Activated CD4-positive, alpha-beta T cell treated with anti-CD3 and anti-CD28 coated beads, Interleukin-2, amount 10 ng/mL, durations not matched to agents 7 days and 5 days (primary cell): ENCODE data around the gene MAN2A2. TPM values are rescaled to one million over a fixed set of nuclear protein-coding genes. Genes with fewer than 3 reads are reported as not detected.

ENCODE experiments used
- CTCF ChIA-PET: fragments of 350-600 bp; sonication (Branson Sonifier 250); formaldehyde crosslinking; loops from one replicate; lab custom pipeline; 2021; ENCODE audit warnings: antibody characterized with exemption; lab: Charles Lee
- POLR2A ChIA-PET: fragments of 350-600 bp; sonication (Branson Sonifier 250); formaldehyde crosslinking; loops from one replicate; lab custom pipeline; 2021; ENCODE audit warnings: antibody characterized with exemption; lab: Charles Lee
- DNase-seq: peaks from one replicate; pipeline ENCODE4 v3.0.0-alpha.2; 2020
- H3K27ac Mint-ChIP-seq: one replicate; pipeline ENCODE4 v1.8.0; 2021; ENCODE audit warnings: mild to moderate bottlenecking, moderate library complexity, mixed read lengths
- H3K27me3 Mint-ChIP-seq: one replicate; pipeline ENCODE4 v1.8.0; 2021; ENCODE audit warnings: mixed read lengths
- H3K36me3 Mint-ChIP-seq: one replicate; pipeline ENCODE4 v1.8.0; 2021; ENCODE audit warnings: low read depth, mixed read lengths
- H3K4me1 Mint-ChIP-seq: one replicate; pipeline ENCODE4 v1.8.0; 2021; ENCODE audit warnings: mixed read lengths
- H3K4me3 Mint-ChIP-seq: one replicate; pipeline ENCODE4 v1.8.0; 2021; ENCODE audit warnings: mild to moderate bottlenecking, moderate library complexity, mixed read lengths
- H3K9me3 Mint-ChIP-seq: one replicate; pipeline ENCODE4 v1.8.0; 2021; ENCODE audit warnings: mixed read lengths
- total RNA-seq, 2 experiments: library from RNA; stranded (reverse); gene quantifications; one replicate each; pipeline ENCODE4 v1.2.3, GENCODE V29; 2021

The MAN2A2 gene
- total RNA-seq, 2 experiments from 2014 or later = 77.4 to 97.4 TPM

DNA sequence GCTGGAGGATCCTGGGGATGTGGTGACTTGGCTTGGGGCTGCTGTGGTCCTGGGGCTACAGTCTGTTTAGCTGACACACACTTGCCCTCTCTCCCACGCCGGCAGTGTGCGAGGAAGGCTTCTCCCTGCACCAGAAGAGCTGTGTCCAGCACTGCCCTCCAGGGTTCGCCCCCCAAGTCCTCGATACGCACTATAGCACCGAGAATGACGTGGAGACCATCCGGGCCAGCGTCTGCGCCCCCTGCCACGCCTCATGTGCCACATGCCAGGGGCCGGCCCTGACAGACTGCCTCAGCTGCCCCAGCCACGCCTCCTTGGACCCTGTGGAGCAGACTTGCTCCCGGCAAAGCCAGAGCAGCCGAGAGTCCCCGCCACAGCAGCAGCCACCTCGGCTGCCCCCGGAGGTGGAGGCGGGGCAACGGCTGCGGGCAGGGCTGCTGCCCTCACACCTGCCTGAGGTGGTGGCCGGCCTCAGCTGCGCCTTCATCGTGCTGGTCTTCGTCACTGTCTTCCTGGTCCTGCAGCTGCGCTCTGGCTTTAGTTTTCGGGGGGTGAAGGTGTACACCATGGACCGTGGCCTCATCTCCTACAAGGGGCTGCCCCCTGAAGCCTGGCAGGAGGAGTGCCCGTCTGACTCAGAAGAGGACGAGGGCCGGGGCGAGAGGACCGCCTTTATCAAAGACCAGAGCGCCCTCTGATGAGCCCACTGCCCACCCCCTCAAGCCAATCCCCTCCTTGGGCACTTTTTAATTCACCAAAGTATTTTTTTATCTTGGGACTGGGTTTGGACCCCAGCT is 21.7 kb upstream of the MAN2A2 start:
- no peak for DNase-seq
- no peak overlapping the region for H3K4me3 Mint-ChIP-seq
- CTCF ChIA-PET = interaction anchor here (0.9 to 1.8 kb wide), 3 partner anchors 21 to 233 kb away, joined by 3 to 4 read pairs (median 3); partner anchors contain the start of gene MAN2A2
- H3K9me3 Mint-ChIP-seq = no peaks in the 10 kb centered on the region
- H3K4me1 Mint-ChIP-seq = peaks cover 42% of the 10 kb centered on the region
- no peaks in the 10 kb centered on the region for H3K27me3 Mint-ChIP-seq
- no peak overlapping the region for H3K27ac Mint-ChIP-seq
- POLR2A ChIA-PET = interaction anchor here (0.6 kb wide), 1 partner anchor 39 kb away, joined by 3 read pairs; no protein-coding TSS in a partner anchor
- peaks cover 43% of the 10 kb centered on the region for H3K36me3 Mint-ChIP-seq

GRCh38 chr15:90881978-90882721 is 21.0 kb upstream of the MAN2A2 start:
- ChIA-PET POLR2A (interaction anchor here (0.6 kb wide), 1 partner anchor 40 kb away, joined by 3 read pairs; no protein-coding TSS in a partner anchor), CTCF (interaction anchor here (0.9 to 1.8 kb wide), 3 partner anchors 20 to 234 kb away, joined by 3 to 4 read pairs (median 3); partner anchors contain the start of gene MAN2A2)
- Mint-ChIP-seq H3K27ac (no peak overlapping the region), H3K27me3 (no peaks in the 10 kb centered on the region), H3K36me3 (peaks cover 36% of the 10 kb centered on the region), H3K4me1 (peaks cover 38% of the 10 kb centered on the region), H3K4me3 (no peak overlapping the region), H3K9me3 (no peaks in the 10 kb centered on the region)
- no peak for DNase-seq

DNA sequence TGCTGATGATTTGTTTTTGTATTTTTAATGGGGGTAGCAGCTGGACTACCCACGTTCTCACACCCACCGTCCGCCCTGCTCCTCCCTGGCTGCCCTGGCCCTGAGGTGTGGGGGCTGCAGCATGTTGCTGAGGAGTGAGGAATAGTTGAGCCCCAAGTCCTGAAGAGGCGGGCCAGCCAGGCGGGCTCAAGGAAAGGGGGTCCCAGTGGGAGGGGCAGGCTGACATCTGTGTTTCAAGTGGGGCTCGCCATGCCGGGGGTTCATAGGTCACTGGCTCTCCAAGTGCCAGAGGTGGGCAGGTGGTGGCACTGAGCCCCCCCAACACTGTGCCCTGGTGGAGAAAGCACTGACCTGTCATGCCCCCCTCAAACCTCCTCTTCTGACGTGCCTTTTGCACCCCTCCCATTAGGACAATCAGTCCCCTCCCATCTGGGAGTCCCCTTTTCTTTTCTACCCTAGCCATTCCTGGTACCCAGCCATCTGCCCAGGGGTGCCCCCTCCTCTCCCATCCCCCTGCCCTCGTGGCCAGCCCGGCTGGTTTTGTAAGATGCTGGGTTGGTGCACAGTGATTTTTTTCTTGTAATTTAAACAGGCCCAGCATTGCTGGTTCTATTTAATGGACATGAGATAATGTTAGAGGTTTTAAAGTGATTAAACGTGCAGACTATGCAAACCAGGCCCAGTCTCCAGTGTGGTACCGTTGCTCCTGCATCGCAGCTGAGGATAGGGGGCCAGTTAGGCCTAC is 20.1 kb upstream of the MAN2A2 start:
- H3K4me3 Mint-ChIP-seq = no peak overlapping the region
- POLR2A ChIA-PET = no interaction called here

DNA sequence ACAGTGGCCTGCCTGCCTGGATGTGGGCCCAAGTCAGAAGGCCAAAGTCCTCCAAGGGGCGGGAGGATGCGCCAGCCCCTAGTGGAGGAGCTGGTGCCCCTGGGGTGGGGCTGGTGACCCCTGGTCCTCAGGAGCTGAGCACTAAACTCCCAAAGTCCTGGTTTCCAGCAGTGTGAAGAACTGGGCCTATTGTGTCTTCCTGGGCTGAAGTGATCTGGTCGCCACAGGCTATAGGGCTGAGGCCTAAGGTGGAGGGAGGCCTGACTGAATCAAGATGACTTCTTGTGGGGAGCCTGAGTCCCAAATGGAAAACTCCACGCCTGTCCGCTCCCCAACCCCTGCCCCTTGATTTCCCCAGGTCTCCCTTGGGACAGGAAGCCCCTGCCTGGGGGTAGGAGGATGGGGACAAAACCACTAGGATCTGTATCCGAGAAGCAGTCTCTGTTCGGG is 19.6 kb upstream of the MAN2A2 start:
- Mint-ChIP-seq H3K4me1 (peaks cover 33% of the 10 kb centered on the region), H3K27me3 (no peaks in the 10 kb centered on the region), H3K36me3 (peaks cover 23% of the 10 kb centered on the region), H3K27ac (peak overlapping the region; percentile 57), H3K4me3 (no peak overlapping the region), H3K9me3 (no peaks in the 10 kb centered on the region)
- no peak for DNase-seq
- ChIA-PET POLR2A (no interaction called here), CTCF (interaction anchor here (3.7 kb wide), 1 partner anchor 69 kb away, joined by 20 read pairs; no protein-coding TSS in a partner anchor)

More for the DNA sequence above, 20.1 kb upstream of the MAN2A2 start:
- H3K9me3 Mint-ChIP-seq = no peaks in the 10 kb centered on the region
- DNase-seq = no peak
- H3K36me3 Mint-ChIP-seq = peaks cover 29% of the 10 kb centered on the region
- H3K27me3 Mint-ChIP-seq = no peaks in the 10 kb centered on the region
- H3K27ac Mint-ChIP-seq = peak overlapping the region; percentile 57
- H3K4me1 Mint-ChIP-seq = peaks cover 33% of the 10 kb centered on the region
- CTCF ChIA-PET = interaction anchor here (1.8 to 3.7 kb wide), 2 partner anchors 19 to 69 kb away, joined by 4 to 20 read pairs; no protein-coding TSS in a partner anchor

DNA sequence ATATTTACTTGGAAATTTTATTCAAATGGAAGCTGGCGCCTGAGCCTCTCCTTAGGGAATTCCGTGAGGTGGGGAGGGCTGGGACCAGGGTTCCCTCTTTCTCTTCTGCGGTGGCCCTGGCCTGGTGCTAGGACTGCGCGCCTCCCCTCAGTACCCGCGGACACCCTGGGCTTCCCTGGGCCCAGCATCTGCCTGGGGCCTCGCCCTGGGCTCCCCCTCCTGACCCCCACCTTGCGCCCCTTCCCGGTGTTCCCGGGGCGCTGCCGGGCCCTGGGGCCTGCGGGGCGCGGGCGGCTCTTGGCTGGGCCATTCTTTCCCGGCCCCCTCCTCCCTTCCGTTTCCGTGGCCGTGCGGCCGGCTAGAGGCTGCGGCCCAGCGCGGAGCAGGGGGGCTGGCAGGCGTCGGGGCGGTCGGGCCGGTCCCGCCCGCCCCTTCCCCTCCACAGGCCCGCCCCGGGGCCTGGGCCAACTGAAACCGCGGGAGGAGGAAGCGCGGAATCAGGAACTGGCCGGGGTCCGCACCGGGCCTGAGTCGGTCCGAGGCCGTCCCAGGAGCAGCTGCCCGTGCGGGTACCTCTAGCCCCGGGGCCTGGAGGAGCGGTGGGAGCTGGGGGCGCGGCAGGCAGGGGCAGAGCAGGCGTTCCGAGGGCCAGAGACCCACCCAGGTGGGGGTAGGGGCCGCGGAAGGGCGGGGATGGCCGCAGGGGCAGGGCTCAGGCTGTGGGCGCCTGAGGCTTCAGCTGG is 19.0 kb upstream of the MAN2A2 start, which contains the start of gene FES:
Gene FES, plus strand, starts transcription at position 529 of the 743 bp plus-strand sequence. CDS start 542 bp downstream, outside the sequence.
- Mint-ChIP-seq H3K27me3 (no peaks in the 10 kb centered on the region), H3K4me1 (peaks cover 33% of the 10 kb centered on the region), H3K36me3 (peaks cover 18% of the 10 kb centered on the region), H3K9me3 (no peaks in the 10 kb centered on the region), H3K27ac (peak within 1 kb of the TSS; percentile 78), H3K4me3 (peak within 1 kb of the TSS; percentile 25)
- DNase-seq = no peak
- CTCF ChIA-PET = interaction anchor here (0.7 to 3.7 kb wide), 11 partner anchors 8 to 88 kb away, joined by 3 to 25 read pairs (median 15); partner anchors contain the start of genes HDDC3 and MAN2A2
- POLR2A ChIA-PET = interaction anchor here (0.5 kb wide), 1 partner anchor 220 kb away, joined by 3 read pairs; no protein-coding TSS in a partner anchor

GRCh38 chr15:90884719-90885431 is 18.2 kb upstream of the MAN2A2 start:
- ChIA-PET CTCF (interaction anchor here (0.6 to 3.7 kb wide), 30 partner anchors 9 to 565 kb away, joined by 3 to 25 read pairs (median 5); partner anchors contain the start of genes HDDC3 and MAN2A2), POLR2A (interaction anchor here (0.5 kb wide), 2 partner anchors 45 to 221 kb away, joined by 3 read pairs; no protein-coding TSS in a partner anchor)
- H3K4me1 Mint-ChIP-seq = peaks cover 35% of the 10 kb centered on the region
- peaks cover 11% of the 10 kb centered on the region for H3K36me3 Mint-ChIP-seq
- no peaks in the 10 kb centered on the region for H3K27me3 Mint-ChIP-seq
- H3K4me3 Mint-ChIP-seq = peak overlapping the region; percentile 25
- no peaks in the 10 kb centered on the region for H3K9me3 Mint-ChIP-seq
- no peak for DNase-seq
- H3K27ac Mint-ChIP-seq = peak overlapping the region; percentile 78

DNA sequence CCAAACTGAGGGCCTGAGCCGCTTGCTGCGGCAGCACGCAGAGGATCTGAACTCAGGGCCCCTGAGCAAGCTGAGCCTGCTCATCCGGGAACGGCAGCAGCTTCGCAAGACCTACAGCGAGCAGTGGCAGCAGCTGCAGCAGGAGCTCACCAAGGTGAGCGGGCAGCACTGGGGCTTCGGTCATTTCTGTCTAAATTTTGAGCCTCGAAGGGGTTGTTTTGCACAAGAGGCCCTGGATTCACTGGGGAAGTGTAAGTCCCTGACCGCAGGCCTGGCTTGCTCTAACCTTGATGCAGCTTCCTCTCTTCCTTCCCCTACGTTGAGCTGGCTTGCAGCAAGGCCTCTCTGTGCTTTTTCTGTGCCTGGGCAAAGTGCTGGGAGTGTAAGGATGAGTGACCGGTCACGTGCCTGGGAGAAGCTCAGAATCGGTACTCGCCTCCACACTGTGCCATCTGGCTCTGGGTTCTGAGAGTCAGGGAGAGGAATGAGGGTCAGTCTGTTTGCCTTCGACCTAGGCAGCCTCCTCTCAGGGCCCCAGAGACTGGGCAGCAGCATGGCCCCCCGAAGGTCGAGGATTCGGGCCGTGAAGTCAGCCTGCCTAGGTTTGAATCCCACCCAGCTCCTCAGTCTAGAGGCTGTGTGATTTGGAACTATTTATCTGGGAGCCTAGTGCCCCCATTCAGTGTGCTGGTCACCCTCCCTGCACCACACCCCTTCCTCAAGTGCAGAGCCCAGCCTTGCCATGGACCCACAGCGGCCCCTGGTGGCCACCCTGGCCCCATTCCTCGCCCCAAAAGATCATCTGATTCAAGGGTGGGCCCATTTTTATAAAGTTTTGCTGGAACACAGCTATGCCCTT is 17.4 kb upstream of the MAN2A2 start:
- Mint-ChIP-seq H3K9me3 (no peaks in the 10 kb centered on the region), H3K27ac (peak overlapping the region; percentile 78), H3K4me3 (no peak overlapping the region), H3K36me3 (peaks cover 6% of the 10 kb centered on the region), H3K27me3 (no peaks in the 10 kb centered on the region), H3K4me1 (peaks cover 35% of the 10 kb centered on the region)
- peak; percentile 80 for DNase-seq
- CTCF ChIA-PET = interaction anchor here (0.6 to 3.7 kb wide), 43 partner anchors 10 to 566 kb away, joined by 3 to 25 read pairs (median 4); partner anchors contain the start of genes BLM, FURIN, HDDC3 and MAN2A2
- POLR2A ChIA-PET = interaction anchor here (0.5 to 0.6 kb wide), 2 partner anchors 40 to 44 kb away, joined by 3 read pairs; no protein-coding TSS in a partner anchor

GRCh38 chr15:90886291-90886614 is 16.8 kb upstream of the MAN2A2 start:
- H3K36me3 Mint-ChIP-seq = peaks cover 3% of the 10 kb centered on the region
- H3K27ac Mint-ChIP-seq = peak overlapping the region; percentile 78
- H3K4me1 Mint-ChIP-seq = peaks cover 35% of the 10 kb centered on the region
- H3K27me3 Mint-ChIP-seq = no peaks in the 10 kb centered on the region
- H3K4me3 Mint-ChIP-seq = no peak overlapping the region
- no peak for DNase-seq
- no peaks in the 10 kb centered on the region for H3K9me3 Mint-ChIP-seq
- ChIA-PET POLR2A (interaction anchor here (0.6 kb wide), 1 partner anchor 40 kb away, joined by 3 read pairs; no protein-coding TSS in a partner anchor), CTCF (interaction anchor here (0.7 to 3.7 kb wide), 36 partner anchors 9 to 567 kb away, joined by 3 to 25 read pairs (median 5); partner anchors contain the start of genes BLM, FURIN, HDDC3 and MAN2A2)

GRCh38 chr15:90887037-90887481 is 16.0 kb upstream of the MAN2A2 start:
- H3K4me3 Mint-ChIP-seq = no peak overlapping the region
- H3K9me3 Mint-ChIP-seq = no peaks in the 10 kb centered on the region
- CTCF ChIA-PET = interaction anchor here (1.1 to 3.7 kb wide), 11 partner anchors 8 to 273 kb away, joined by 3 to 25 read pairs (median 10); partner anchors contain the start of gene HDDC3
- peaks cover 35% of the 10 kb centered on the region for H3K4me1 Mint-ChIP-seq
- peaks cover 5% of the 10 kb centered on the region for H3K36me3 Mint-ChIP-seq
- no peak for DNase-seq
- POLR2A ChIA-PET = no interaction called here
- no peaks in the 10 kb centered on the region for H3K27me3 Mint-ChIP-seq
- no peak overlapping the region for H3K27ac Mint-ChIP-seq

GRCh38 chr15:90889313-90889730 is 13.8 kb upstream of the MAN2A2 start:
- Mint-ChIP-seq H3K9me3 (no peaks in the 10 kb centered on the region), H3K4me3 (no peak overlapping the region), H3K27ac (no peak overlapping the region), H3K27me3 (no peaks in the 10 kb centered on the region), H3K36me3 (peaks cover 6% of the 10 kb centered on the region), H3K4me1 (peaks cover 24% of the 10 kb centered on the region)
- ChIA-PET POLR2A (no interaction called here), CTCF (interaction anchor here (1.1 to 1.3 kb wide), 4 partner anchors 15 to 249 kb away, joined by 3 to 4 read pairs (median 4); no protein-coding TSS in a partner anchor)
- DNase-seq = no peak
